Vagina (tissue), 2 donors: ENCODE measurements around the gene DUSP16.

Experiments
- CTCF ChIP-seq, 3 experiments: fragments of 450-650 bp in 2 of 3; fragments of 200-600 bp in 1 of 3; sonication (generic) in 1 of 3; IDR thresholded peaks; one replicate each; pipeline ENCODE4 v1.5.1; 2017 to 2019; ENCODE audit warnings: antibody characterized with exemption in 3 of 3, mild to moderate bottlenecking in 2 of 3, moderate library complexity in 2 of 3
- POLR2A ChIP-seq, 2 donors: fragments of 450-650 bp; IDR thresholded peaks; one replicate each; pipeline ENCODE4 v1.6.1; 2017; ENCODE audit warnings: antibody characterized with exemption in 2 of 2, mild to moderate bottlenecking in 2 of 2, moderate library complexity in 2 of 2
- POLR2AphosphoS5 ChIP-seq, 2 donors: sonication (generic); formaldehyde crosslinking; IDR thresholded peaks; one replicate each; pipeline ENCODE4 v1.9.0; 2017; ENCODE audit warnings: antibody characterized with exemption in 2 of 2, mild to moderate bottlenecking in 2 of 2, low read depth in 1 of 2; ENCODE audit not compliant: insufficient read depth in 1 of 2

GRCh38 chr12:12503384-12504078 is 59.1 kb downstream of the DUSP16 start:
- TF ChIP-seq CTCF (IDR thresholded peaks at IDR 0.05) (no peak), POLR2AphosphoS5 (IDR thresholded peaks at IDR 0.05; ENCODE audit: insufficient read depth in 1 of 2, low read depth in 1 of 2) (no peak), POLR2A (IDR thresholded peaks at IDR 0.05) (no peak)
